Left cardiac atrium (tissue), 4 donors: ENCODE measurements around the gene NECTIN1. TPM values are rescaled to one million over a fixed set of nuclear protein-coding genes. Genes with fewer than 3 reads are reported as not detected.

Source experiments
- ATAC-seq, 2 donors: fragments of 200-7000 bp; cut with Tn5 transposase; one replicate each; pipeline ENCODE4 v1.9.1; 2020; ENCODE audit warnings: mild to moderate bottlenecking in 2 of 2, moderate library complexity in 2 of 2
- DNase-seq: peaks from one replicate; pipeline ENCODE4 v3.0.0-alpha.2; 2020
- intact Hi-C, 2 donors: fragments of 100-400 bp; cut with DNase I; formaldehyde crosslinking; loops; one replicate each; pipeline versions ENCODE4 v1.14.1 to v1.15.1; 2022 to 2023
- long read RNA-seq: library from polyadenylated mRNA; unstranded; transcript quantifications from one replicate; pipeline ENCODE4 v2.0.0, GENCODE V29; 2021
- total RNA-seq, 2 donors: library from RNA; stranded (reverse); fragmentation: NEBNext Ultra II Directional; extraction: Animal tissue kit (Norgen Biotek cat#: 25700); gene quantifications; one replicate each; pipeline ENCODE4 v1.2.1, GENCODE V29; 2021
- donor health status: DM: no; HTN: yes; CAD: no.
- donor health status: DM: no; HTN: yes; CAD: no; lungs with severe emphysema.
- donor health status: DM: yes; HTN: yes; CAD: no.
- donor health status: Dilated cardiomyopathy.

The NECTIN1 gene
- 1 to 10 TPM; 6.6 to 8.8 TPM for total RNA-seq
- long read RNA-seq, partial matches to known transcripts = 0 of 3 reads
- long read RNA-seq, other reads (novel, unspliced or antisense) = 2 of 3 reads

GRCh38 chr11:119728651-119729580, at the start of gene NECTIN1:
NECTIN1 (minus strand) TSS chr11:119729200; CDS start chr11:119728553, 647 bp downstream.
- DNase-seq (peak; percentile 90), ATAC-seq (peak; percentile 93 to 95)
- intact Hi-C loops = loop anchor here in 1 of 2 donors (5.0 kb wide), 1 partner anchor 62 kb away; no protein-coding TSS in a partner anchor

GRCh38 chr11:119778391-119779194, 49.6 kb upstream of the NECTIN1 start:
- peak; percentile 7 to 30 for ATAC-seq
- DNase-seq = no peak
- intact Hi-C loops = no loop called here

GRCh38 chr11:119777940-119778339, 48.9 kb upstream of the NECTIN1 start:
- intact Hi-C loops = no loop called here
- no peak for DNase-seq
- ATAC-seq = no peak

GRCh38 chr11:119776651-119777050, 47.7 kb upstream of the NECTIN1 start:
- DNase-seq (no peak), ATAC-seq (no peak)
- intact Hi-C loops = no loop called here

GRCh38 chr11:119776031-119776636, 47.1 kb upstream of the NECTIN1 start:
- intact Hi-C loops = no loop called here
- DNase-seq = no peak
- no peak for ATAC-seq

- ATAC-seq (no peak), DNase-seq (no peak)
- intact Hi-C loops = no loop called here
These were observed 45.3 kb upstream of the NECTIN1 start for GRCh38 chr11:119774172-119774763.

GRCh38 chr11:119772641-119773415, 43.8 kb upstream of the NECTIN1 start:
- intact Hi-C loops = no loop called here
- DNase-seq = no peak
- ATAC-seq = no peak

- intact Hi-C loops = no loop called here
- ATAC-seq (no peak), DNase-seq (no peak)
These were observed 43.1 kb upstream of the NECTIN1 start for GRCh38 chr11:119772076-119772475.

GRCh38 chr11:119771172-119771770, 42.3 kb upstream of the NECTIN1 start:
- DNase-seq (no peak), ATAC-seq (no peak)
- intact Hi-C loops = no loop called here

- no peak for DNase-seq
- ATAC-seq = no peak
- intact Hi-C loops = no loop called here
These were observed 36.6 kb upstream of the NECTIN1 start for GRCh38 chr11:119765628-119766027.

GRCh38 chr11:119764108-119764868, 35.3 kb upstream of the NECTIN1 start:
- ATAC-seq = peak; percentile 97 to 98

GRCh38 chr11:119763071-119763728, 34.2 kb upstream of the NECTIN1 start:
- DNase-seq = no peak
- intact Hi-C loops = no loop called here
- no peak for ATAC-seq

More at GRCh38 chr11:119764108-119764868, 35.3 kb upstream of the NECTIN1 start:
- peak; percentile 70 for DNase-seq
- intact Hi-C loops = no loop called here

- intact Hi-C loops = no loop called here
- no peak for ATAC-seq
- DNase-seq = no peak
These were observed 30.9 kb upstream of the NECTIN1 start for GRCh38 chr11:119759747-119760412.

- ATAC-seq (peak in 1 of 2 donors; percentile 65), DNase-seq (no peak)
- intact Hi-C loops = no loop called here
These were observed 30.3 kb upstream of the NECTIN1 start for GRCh38 chr11:119759324-119759723.

GRCh38 chr11:119758291-119758690, 29.3 kb upstream of the NECTIN1 start:
- DNase-seq (no peak), ATAC-seq (no peak)
- intact Hi-C loops = no loop called here

- no peak for DNase-seq
- no peak for ATAC-seq
- intact Hi-C loops = no loop called here
These were observed 28.4 kb upstream of the NECTIN1 start for GRCh38 chr11:119757378-119757777.
